Ureter (tissue), 1 donor: ENCODE measurements around the gene DIP2C. TPM values are rescaled to one million over a fixed set of nuclear protein-coding genes. Genes with fewer than 3 reads are reported as not detected.
"Not testable (repeated sequence)": the region's sequence is repeated elsewhere in the genome, so short reads cannot be mapped to it uniquely, and the experiment has no call there.

Source experiments
- DNase-seq: peaks from one replicate; pipeline ENCODE4 v3.0.0-alpha.2; 2020; ENCODE audit warnings: low spot score
- total RNA-seq: library from RNA; stranded (reverse); gene quantifications from one replicate; pipeline ENCODE4 v1.2.4, GENCODE V29; 2023
- donor health status: DM: yes; HTN: yes; CAD: no.

Gene DIP2C
- total RNA-seq, 1 donor from 2014 or later: 26.8 TPM

GRCh38 chr10:306675-307185 lies 382.7 kb downstream of the DIP2C start:
- DNase-seq: no peak

- DNase-seq: no peak
Observed at GRCh38 chr10:306007-306674, 383.3 kb downstream of the DIP2C start.

GRCh38 chr10:305034-305433 lies 384.4 kb downstream of the DIP2C start:
- DNase-seq: no peak

GRCh38 chr10:301536-301935 lies 387.9 kb downstream of the DIP2C start:
- DNase-seq: no peak

- not testable (repeated sequence) for DNase-seq
Observed at GRCh38 chr10:300580-300979, 388.9 kb downstream of the DIP2C start.

GRCh38 chr10:299969-300368 lies 389.5 kb downstream of the DIP2C start:
- no peak for DNase-seq

GRCh38 chr10:299512-299911 lies 390.0 kb downstream of the DIP2C start:
- DNase-seq: no peak

GRCh38 chr10:298033-298432 lies 391.4 kb downstream of the DIP2C start:
- no peak for DNase-seq

- no peak for DNase-seq
Observed at GRCh38 chr10:297567-297966, 391.9 kb downstream of the DIP2C start.

GRCh38 chr10:293636-294035 lies 395.8 kb downstream of the DIP2C start:
- no peak for DNase-seq

- DNase-seq: no peak
Observed at GRCh38 chr10:290026-290725, 399.3 kb downstream of the DIP2C start.

- DNase-seq: no peak
Observed at GRCh38 chr10:289581-289980, 399.9 kb downstream of the DIP2C start.

- no peak for DNase-seq
Observed at GRCh38 chr10:288316-289200, 400.9 kb downstream of the DIP2C start.

- DNase-seq: no peak
Observed at GRCh38 chr10:287814-288213, 401.7 kb downstream of the DIP2C start.

GRCh38 chr10:287026-287709 lies 402.3 kb downstream of the DIP2C start:
- DNase-seq: no peak

- no peak for DNase-seq
Observed at GRCh38 chr10:285216-285615, 404.3 kb downstream of the DIP2C start.

GRCh38 chr10:283916-284356 lies 405.5 kb downstream of the DIP2C start:
- no peak for DNase-seq

- no peak for DNase-seq
Observed at GRCh38 chr10:283140-283479, 406.4 kb downstream of the DIP2C start.

GRCh38 chr10:282294-283139 lies 407.0 kb downstream of the DIP2C start:
- DNase-seq: no peak

- no peak for DNase-seq
Observed at GRCh38 chr10:279655-280054, 409.8 kb downstream of the DIP2C start.

- no peak for DNase-seq
Observed at GRCh38 chr10:279232-279631, 410.2 kb downstream of the DIP2C start.
